Embryonic facial prominence (tissue), 1 donor: ENCODE data around the gene PIGR.
"Not testable (repeated sequence)": the region's sequence is repeated elsewhere in the genome, so short reads cannot be mapped to it uniquely, and the experiment has no call there.

Experiments used
- DNase-seq: peaks from one replicate; pipeline ENCODE4 v3.0.0-alpha.2; 2016; ENCODE audit errors: extremely low spot score

The PIGR gene

DNA sequence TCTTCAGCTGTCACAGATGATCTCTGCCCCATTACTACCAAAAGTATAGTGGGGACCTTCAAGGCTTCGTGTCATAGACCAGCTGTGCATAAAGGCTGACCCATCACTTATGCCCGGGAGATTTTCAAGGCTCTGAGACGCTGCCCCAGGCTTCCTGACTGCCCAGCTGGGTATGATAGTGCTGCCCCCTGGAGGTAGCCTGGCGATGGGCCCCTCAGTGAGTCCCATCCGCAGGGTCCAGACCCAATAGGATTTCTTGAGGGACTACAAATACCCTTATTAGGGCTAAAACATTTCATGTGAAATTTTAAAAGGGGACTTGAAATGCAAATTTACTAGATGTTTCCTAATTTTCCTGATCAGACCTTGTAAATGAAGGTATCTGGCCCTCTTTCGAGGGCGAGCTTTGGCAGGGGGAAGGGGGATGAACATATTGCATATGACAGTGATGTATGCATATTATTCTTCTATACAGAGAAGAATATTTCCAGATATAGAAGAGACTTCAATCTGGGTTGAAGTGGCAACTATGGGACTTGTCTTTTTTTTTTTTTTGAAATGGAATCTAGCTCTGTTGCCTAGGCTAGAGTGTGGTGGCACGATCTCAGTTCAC lies 12.8 kb downstream of the PIGR start:
- DNase-seq = no peak

- DNase-seq = no peak
Measured at GRCh38 chr1:206932177-206932576, 14.1 kb downstream of the PIGR start.

GRCh38 chr1:206931709-206932108 lies 14.6 kb downstream of the PIGR start:
- no peak for DNase-seq

- no peak for DNase-seq
Measured at GRCh38 chr1:206930210-206930798, 16.0 kb downstream of the PIGR start.

DNA sequence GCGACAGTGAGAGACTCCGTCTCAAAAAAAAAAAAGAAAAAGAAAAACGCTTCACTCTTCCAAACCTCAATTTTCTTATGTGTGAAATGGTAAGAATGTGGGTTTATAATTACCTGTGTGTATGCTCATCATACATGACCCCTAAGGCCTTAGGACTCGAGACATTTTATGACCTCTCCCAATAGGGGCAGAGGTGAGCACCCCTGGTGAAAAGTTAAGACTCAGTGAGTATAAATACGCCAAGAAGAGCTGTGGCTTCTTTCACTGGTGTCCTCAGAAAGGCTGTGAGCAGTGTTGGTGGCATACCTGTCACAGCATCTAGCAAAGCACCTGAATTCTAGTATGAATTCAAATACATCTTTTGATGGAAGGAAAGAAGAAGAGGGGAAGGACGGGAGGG lies 16.7 kb downstream of the PIGR start:
- no peak for DNase-seq

- DNase-seq = no peak
Measured at GRCh38 chr1:206926286-206926685, 20.0 kb downstream of the PIGR start.

GRCh38 chr1:206925106-206925736 lies 21.0 kb downstream of the PIGR start:
- no peak for DNase-seq

- DNase-seq = no peak
Measured at GRCh38 chr1:206924592-206925105, 21.6 kb downstream of the PIGR start.

DNA sequence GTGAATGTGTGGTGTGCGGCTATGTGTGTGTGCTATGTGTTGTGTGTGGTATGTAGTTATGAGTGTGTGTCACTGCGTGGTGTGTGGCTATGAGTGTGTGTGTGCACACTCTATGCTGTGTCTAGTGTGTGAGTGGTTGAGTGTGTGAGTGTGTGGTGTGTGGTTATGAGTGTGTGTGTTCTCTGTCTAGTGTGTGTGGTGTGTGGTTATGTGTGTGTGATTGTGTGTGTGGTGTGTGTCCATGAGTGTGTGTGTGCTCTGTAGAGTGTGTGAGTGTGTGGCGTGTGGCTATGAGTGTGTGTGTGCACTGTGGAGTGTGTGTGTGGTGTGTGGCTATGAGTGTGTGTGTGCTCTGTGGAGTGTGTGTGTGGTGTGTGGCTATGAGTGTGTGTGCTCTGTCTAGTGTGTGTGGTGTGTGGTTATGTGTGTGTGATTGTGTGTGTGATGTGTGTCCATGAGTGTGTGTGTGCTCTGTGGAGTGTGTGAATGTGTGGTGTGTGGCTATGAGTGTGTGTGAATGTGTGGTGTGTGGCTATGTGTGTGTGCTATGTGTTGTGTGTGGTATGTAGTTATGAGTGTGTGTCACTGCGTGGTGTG lies 22.2 kb downstream of the PIGR start:
- not testable (repeated sequence) for DNase-seq

DNA sequence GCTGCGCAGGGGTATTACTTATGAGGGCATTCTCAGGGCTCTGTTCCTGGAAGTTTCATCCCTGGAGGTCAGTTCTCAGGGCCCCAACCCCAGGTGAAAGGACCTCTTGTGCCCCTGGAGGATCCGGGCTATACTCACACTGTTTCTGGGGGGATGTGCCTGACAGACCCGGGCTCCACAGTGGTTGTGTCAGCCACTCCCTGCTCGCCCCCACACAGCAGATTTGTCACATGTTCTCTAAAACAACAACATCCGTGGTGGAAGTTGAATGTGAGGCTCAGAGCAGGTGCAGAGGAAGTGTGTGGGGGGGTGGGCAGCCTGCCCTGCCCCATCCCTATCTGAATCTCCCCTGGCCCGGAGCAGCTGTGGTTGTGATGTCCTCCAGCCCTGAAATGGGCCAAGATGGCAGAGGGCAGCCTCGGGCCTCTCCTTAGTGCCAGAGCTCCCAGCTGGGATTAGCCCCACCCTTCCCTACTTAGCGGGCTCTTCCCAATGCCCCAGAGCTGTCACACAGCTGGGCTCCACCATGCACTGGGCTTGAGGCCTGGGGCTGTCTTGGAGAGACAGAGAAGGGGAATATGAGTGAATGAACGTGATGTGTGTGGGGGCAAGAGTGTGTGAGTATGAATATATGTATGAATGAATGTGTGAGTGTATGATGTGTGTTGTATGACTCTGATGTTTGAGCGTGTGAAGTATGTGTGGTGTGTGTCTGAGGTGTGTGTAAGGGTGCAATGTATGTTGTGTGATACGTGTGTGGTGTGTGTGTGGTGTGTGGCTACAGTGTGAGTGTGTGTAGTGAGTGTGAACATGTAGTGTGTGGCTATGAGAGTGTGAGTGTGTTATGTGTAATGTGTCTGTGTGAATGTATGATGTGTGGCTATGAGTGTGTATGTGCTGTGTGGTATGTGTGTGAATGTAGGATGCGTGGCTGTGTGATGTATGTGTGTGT lies 23.0 kb downstream of the PIGR start:
- no peak for DNase-seq

- DNase-seq = no peak
Measured at GRCh38 chr1:206922524-206922923, 23.7 kb downstream of the PIGR start.

- DNase-seq = no peak
Measured at GRCh38 chr1:206921772-206922265, 24.4 kb downstream of the PIGR start, which contains the start of gene FCMR. FCMR (minus strand) TSS chr1:206921941; CDS start chr1:206921854, 87 bp downstream.

GRCh38 chr1:206918076-206918475 lies 28.2 kb downstream of the PIGR start:
- DNase-seq = no peak

DNA sequence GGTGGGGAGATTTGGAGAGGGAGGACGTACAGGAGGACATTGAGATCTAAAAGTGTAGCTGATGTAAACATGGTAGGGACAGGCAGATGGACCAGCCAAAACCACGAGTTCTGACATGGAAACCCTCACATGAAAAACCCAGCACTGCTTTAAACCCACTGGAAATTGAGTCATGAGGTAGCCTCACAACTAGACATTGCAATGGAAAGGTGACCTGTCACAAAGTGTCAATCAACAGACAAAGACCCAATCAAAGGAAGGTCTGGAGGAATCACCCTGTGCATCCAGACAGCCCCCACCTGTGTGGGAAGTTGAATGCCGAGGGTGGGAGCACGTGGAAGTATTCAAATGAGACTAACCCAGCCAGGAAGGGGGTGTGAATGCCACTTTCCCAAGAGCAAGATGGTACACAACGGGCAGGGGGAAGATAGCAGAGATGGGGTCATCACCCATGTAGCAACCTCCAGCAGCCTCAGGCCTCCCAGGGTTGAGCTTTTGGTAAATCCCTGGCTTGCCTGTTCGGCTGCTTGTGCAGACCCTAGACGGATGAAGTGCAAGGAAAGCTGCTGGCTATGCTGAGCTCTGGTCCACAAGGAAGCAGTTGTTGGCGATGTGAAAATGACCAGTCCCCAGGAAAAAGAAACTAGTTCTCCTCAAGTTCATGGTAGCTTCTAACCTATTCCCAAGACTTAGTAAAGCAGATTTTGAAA lies 30.1 kb downstream of the PIGR start:
- DNase-seq = no peak

DNA sequence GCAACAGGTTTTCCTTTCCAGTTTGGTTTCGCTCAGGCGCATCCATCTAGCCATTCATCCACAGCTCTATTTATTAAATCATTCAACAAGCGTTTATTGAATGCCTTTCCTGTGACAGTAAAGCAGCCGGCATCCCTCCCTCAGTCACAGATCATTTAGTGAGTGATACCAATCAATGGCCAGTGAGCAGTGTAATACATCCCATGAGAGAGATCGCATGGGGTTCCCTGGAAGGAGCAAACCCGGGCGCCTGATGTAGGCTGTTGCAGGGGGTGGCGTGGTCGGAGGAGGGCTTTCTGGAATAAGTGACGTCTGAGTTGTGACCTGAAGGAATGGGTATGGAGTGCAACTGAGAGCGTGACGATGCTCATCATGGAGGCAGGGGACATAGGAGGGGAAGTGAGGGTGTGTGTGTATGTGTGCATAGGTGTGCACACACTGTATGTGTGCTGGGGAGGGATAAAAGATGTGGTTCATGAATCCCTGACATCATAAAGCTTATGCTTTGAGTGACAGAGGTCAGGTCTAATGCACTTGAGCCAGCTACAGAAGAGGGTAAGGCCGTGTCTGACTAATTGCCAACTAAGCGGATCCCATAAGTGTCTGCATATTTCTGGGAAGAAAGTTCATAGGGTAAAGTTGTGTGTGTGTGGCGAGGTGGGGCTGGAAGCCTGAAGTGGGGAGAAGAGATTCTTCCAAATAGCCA lies 31.1 kb downstream of the PIGR start:
- no peak for DNase-seq

- DNase-seq = no peak
Measured at GRCh38 chr1:206913766-206914537, 32.3 kb downstream of the PIGR start.

DNA sequence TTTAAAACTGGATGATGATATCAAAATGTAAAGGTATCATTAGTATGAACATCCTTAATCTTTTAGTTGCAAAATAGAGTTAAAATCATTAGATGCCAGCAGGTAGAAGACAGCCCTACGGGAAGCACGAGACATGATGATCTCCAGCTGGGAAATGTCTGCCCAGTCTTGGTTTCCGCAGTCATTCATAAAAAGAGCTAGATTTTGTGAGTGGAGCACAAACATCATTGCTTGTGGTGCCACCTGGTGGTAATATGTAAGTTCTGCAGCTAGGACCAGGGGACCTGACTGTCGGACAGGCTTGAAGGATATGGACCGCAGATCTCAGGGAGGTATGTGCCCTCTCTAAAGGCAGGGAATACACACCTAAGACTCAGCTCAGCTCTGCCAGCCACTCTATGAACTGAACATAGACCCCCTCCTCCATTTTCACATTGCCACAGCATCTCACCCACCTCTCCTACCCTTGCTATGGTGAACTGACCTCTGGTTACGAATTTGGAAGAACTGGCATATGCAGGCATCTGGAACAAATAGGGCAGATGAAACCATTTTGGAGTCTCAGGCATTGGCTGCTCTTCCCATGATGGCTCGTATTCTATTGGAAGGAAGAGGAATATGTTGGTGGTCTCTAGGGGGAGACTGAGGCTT lies 33.7 kb downstream of the PIGR start:
- peak; percentile 64 for DNase-seq

GRCh38 chr1:206911064-206911663 lies 35.1 kb downstream of the PIGR start:
- peak; percentile 48 for DNase-seq
